NCI-H2029 treated with DMSO at 0.1 percent for 48 hours (cell line): ENCODE measurements around the gene EXOG.
A peak's percentile ranks its signal among the peaks of the same experiment; 100 is the strongest.

Source experiments
- DNase-seq: peaks from one replicate; lab custom pipeline; 2025; lab: John Stamatoyannopoulos, UW

EXOG gene

GRCh38 chr3:38473229-38473628 lies 22.9 kb upstream of the EXOG start:
- DNase-seq, result peak; percentile 58

GRCh38 chr3:38474928-38475605 lies 21.1 kb upstream of the EXOG start:
- no peak for DNase-seq

GRCh38 chr3:38475716-38476115 lies 20.4 kb upstream of the EXOG start:
- no peak for DNase-seq

- no peak for DNase-seq
Observed at GRCh38 chr3:38476157-38476756, 19.9 kb upstream of the EXOG start.

GRCh38 chr3:38477057-38477820 lies 18.9 kb upstream of the EXOG start:
- DNase-seq, result no peak

- no peak for DNase-seq
Observed at GRCh38 chr3:38477839-38478450, 18.2 kb upstream of the EXOG start.

- no peak for DNase-seq
Observed at GRCh38 chr3:38478901-38479300, 17.2 kb upstream of the EXOG start.

GRCh38 chr3:38479431-38480092 lies 16.6 kb upstream of the EXOG start:
- DNase-seq, result peak; percentile 58

- no peak for DNase-seq
Observed at GRCh38 chr3:38480093-38480445, 16.1 kb upstream of the EXOG start.

- no peak for DNase-seq
Observed at GRCh38 chr3:38480930-38481329, 15.2 kb upstream of the EXOG start.

- DNase-seq, result no peak
Observed at GRCh38 chr3:38482951-38483350, 13.2 kb upstream of the EXOG start.

- DNase-seq, result no peak
Observed at GRCh38 chr3:38487323-38487722, 8.8 kb upstream of the EXOG start.

GRCh38 chr3:38488949-38489348 lies 7.2 kb upstream of the EXOG start:
- no peak for DNase-seq

- DNase-seq, result no peak
Observed at GRCh38 chr3:38489766-38490165, 6.4 kb upstream of the EXOG start.

- DNase-seq, result no peak
Observed at GRCh38 chr3:38490281-38491030, 5.7 kb upstream of the EXOG start.

- DNase-seq, result no peak
Observed at GRCh38 chr3:38491215-38491614, 4.9 kb upstream of the EXOG start.

- DNase-seq, result no peak
Observed at GRCh38 chr3:38493031-38493430, 3.1 kb upstream of the EXOG start.

GRCh38 chr3:38497031-38497430 lies 891 bp downstream of the EXOG start:
- no peak for DNase-seq

GRCh38 chr3:38500688-38501417 lies 4.7 kb downstream of the EXOG start:
- no peak for DNase-seq

GRCh38 chr3:38507120-38507519 lies 11.0 kb downstream of the EXOG start:
- no peak for DNase-seq

- DNase-seq, result no peak
Observed at GRCh38 chr3:38509732-38510131, 13.6 kb downstream of the EXOG start.
